HuH-7 (cell line): ENCODE measurements around the gene ERC1.

ENCODE experiments used
- DNase-seq: peaks from one replicate; pipeline ENCODE4 v3.0.0; 2011; ENCODE audit warnings: low spot score

Gene ERC1

GRCh38 chr12:1439687-1440086 lies 448.7 kb downstream of the ERC1 start:
- no peak for DNase-seq

- no peak for DNase-seq
Observed at GRCh38 chr12:1443421-1444141, 452.6 kb downstream of the ERC1 start.

GRCh38 chr12:1444142-1444516 lies 453.1 kb downstream of the ERC1 start:
- no peak for DNase-seq

- no peak for DNase-seq
Observed at GRCh38 chr12:1445807-1446206, 454.8 kb downstream of the ERC1 start.

- no peak for DNase-seq
Observed at GRCh38 chr12:1448336-1448735, 457.3 kb downstream of the ERC1 start.

- no peak for DNase-seq
Observed at GRCh38 chr12:1453810-1454209, 462.8 kb downstream of the ERC1 start.

- DNase-seq: no peak
Observed at GRCh38 chr12:1456885-1457284, 465.9 kb downstream of the ERC1 start.

GRCh38 chr12:1457901-1458300 lies 466.9 kb downstream of the ERC1 start:
- no peak for DNase-seq

- no peak for DNase-seq
Observed at GRCh38 chr12:1459339-1459738, 468.3 kb downstream of the ERC1 start.

- DNase-seq: no peak
Observed at GRCh38 chr12:1463073-1463905, 472.3 kb downstream of the ERC1 start.

GRCh38 chr12:1464925-1465324 lies 473.9 kb downstream of the ERC1 start:
- DNase-seq: no peak

GRCh38 chr12:1465990-1466389 lies 475.0 kb downstream of the ERC1 start:
- no peak for DNase-seq

- peak; percentile 45 for DNase-seq
Observed at GRCh38 chr12:1466481-1467154, 475.6 kb downstream of the ERC1 start.

GRCh38 chr12:1467710-1468109 lies 476.7 kb downstream of the ERC1 start:
- no peak for DNase-seq

GRCh38 chr12:1469070-1469469 lies 478.0 kb downstream of the ERC1 start:
- no peak for DNase-seq

- no peak for DNase-seq
Observed at GRCh38 chr12:1470051-1470450, 479.0 kb downstream of the ERC1 start.

- DNase-seq: no peak
Observed at GRCh38 chr12:1471224-1471623, 480.2 kb downstream of the ERC1 start.

- no peak for DNase-seq
Observed at GRCh38 chr12:1473418-1473817, 482.4 kb downstream of the ERC1 start.

- DNase-seq: no peak
Observed at GRCh38 chr12:1474041-1474573, 483.1 kb downstream of the ERC1 start.

GRCh38 chr12:1474574-1475153 lies 483.6 kb downstream of the ERC1 start:
- no peak for DNase-seq

- DNase-seq: no peak
Observed at GRCh38 chr12:1479645-1480044, 488.6 kb downstream of the ERC1 start.

GRCh38 chr12:1481326-1481725 lies 490.3 kb downstream of the ERC1 start:
- no peak for DNase-seq
